Right renal pelvis (tissue), 4 donors: ENCODE measurements around the gene CD5L. TPM values are rescaled to one million over a fixed set of nuclear protein-coding genes. Genes with fewer than 3 reads are reported as not detected.

Experiments
- DNase-seq, 4 donors: peaks; one replicate each; pipeline ENCODE4 v3.0.0-alpha.2; 2013; ENCODE audit warnings: low read depth in 4 of 4, low spot score in 3 of 4, missing footprints in 1 of 4
- polyA plus RNA-seq, 4 donors: library from polyadenylated mRNA; unstranded; fragments of 120-200 nt; gene quantifications; one replicate each; pipeline ENCODE4 v1.2.1, GENCODE V29; 2013; ENCODE audit not compliant: insufficient read length in 4 of 4

The CD5L gene
- polyA plus RNA-seq, 4 donors, result not detected

- no peak for DNase-seq
Measured at GRCh38 chr1:157819215-157819614, 22.4 kb downstream of the CD5L start.

GRCh38 chr1:157813269-157813668 is 28.3 kb downstream of the CD5L start:
- no peak for DNase-seq

DNA sequence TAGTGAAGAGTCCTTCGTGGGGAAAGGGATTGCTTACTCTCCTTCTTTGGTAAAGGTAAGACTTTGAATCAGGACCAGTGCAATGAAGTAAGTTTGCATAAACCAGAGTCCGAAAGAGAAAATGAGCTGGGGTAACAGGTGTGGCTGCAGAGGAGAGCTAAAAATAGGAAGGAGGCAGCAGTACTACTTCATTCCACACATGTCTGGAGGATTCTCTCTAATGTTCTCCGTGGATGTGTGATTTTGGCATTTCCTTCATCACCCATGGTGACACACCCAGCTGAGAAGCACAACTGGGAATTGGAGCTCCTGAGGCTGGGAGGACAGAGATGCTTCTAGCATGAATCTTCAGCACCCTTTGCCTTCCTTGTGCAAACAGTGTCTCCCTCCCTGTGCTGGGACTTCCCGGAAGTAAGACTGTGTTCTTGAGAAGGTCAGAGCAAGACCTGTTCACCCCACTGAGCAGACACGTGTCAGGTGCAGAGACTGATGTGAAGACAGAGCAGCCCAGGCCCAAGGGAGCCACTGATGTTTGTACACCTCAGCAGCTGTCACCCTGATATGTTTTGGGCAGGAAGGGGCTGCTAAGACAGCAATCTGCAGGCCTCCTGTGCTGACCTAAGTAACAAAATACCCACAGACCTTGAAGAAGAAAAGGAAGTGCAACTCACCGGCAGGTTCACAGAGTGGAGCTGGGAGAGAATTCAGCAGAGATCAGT is 35.0 kb downstream of the CD5L start:
- DNase-seq, result no peak

DNA sequence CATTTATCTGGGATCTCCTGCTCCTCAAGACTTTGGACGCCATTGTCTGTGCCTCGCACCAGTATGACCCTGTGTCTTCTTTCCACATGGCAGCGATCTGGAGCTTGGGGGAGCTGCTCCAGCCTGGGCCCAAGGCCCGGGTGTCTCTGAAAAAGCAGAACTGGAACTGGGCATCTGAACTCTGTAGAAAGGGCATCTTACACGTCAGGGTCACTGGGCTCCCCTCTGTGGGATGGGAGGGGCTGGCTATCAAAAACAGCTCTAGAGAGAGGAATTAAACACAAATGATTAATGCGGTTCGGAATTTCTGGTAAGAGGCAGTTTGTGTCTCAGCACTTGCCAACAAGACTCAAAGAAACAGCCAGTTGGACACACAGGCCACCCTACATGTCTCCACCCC is 37.8 kb downstream of the CD5L start:
- DNase-seq, result no peak

- DNase-seq, result peak in 2 of 4 donors; percentile 2 to 4
Measured at GRCh38 chr1:157799996-157800395, 41.6 kb downstream of the CD5L start.

DNA sequence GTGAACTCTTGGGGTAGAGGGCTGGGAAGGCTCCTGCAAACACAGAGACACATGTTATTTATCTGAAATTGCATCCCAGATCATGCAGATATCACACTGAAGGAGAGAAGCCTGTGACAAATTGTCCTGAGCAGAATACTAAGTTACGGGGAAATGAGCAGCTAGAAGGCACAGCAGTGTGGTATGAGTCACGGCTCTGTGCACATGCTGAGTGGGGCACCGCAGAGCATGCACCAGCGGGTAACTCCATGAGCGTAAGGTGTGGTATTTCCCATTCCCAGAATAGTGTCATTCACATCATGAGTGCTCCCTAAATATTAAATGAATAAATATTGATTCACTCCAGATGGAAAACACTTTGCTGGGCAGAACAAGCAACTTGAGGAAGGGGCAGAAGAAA is 43.4 kb downstream of the CD5L start:
- DNase-seq, result no peak

GRCh38 chr1:157785248-157785647 is 56.4 kb downstream of the CD5L start:
- DNase-seq, result no peak

DNA sequence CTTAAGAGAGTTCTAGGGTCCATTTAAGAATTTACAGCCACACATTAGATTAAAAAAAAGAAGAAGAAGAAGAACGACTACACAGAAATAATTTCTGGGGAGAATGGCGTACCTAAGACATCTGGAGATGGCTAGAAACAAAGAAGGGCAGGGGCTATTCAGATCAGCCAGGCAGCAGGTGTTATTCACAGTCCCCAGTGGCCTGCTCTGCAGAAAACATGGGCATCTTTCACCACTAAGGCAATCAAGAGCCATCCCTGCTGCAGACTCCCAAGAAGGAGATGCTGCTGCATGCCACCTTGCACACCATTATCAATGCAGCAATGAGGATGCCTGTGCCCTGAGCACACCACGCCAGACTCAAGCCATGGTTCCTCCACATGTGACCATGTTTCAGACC is 56.8 kb downstream of the CD5L start:
- no peak for DNase-seq

GRCh38 chr1:157782931-157783330 is 58.7 kb downstream of the CD5L start:
- no peak for DNase-seq

DNA sequence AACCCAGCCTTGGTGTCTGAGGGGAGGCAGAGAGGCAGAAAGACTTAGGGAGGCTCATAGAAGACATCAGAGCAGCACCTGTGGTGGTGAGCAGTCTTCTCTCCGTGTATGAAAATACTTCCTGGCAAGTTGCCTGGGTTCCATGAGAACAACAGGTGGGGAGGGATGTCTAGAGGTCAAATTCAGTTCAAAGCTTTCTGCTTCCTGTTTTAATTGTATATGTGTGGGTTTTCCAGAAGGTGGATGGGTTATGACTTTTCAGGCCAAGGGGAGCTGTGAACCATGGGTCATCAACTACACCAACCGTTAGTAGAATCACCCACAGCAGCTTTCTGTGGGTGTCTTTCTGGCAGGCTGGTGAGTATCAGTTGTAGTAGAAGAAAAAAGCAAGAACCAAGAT is 60.6 kb downstream of the CD5L start:
- no peak for DNase-seq

Other genes with a start within 250 kb of the CD5L start
- gene FCRL4, start 243.7 kb downstream of the CD5L start, polyA plus RNA-seq, result not detected
- under 1 TPM in 3 of 4 donors, not detected in 1; 0.04 to 0.33 (median 0.06) TPM for gene FCRL3, start 141.0 kb downstream of the CD5L start, polyA plus RNA-seq
- under 1 TPM in 1 of 4 donors, not detected in 3; 0.04 TPM for gene FCRL2, start 64.7 kb downstream of the CD5L start, polyA plus RNA-seq
- under 1 TPM in 3 of 4 donors, not detected in 1; 0.10 to 0.20 (median 0.15) TPM for gene FCRL1, start 21.7 kb downstream of the CD5L start, polyA plus RNA-seq
- gene KIRREL1, start 151.8 kb upstream of the CD5L start, polyA plus RNA-seq, result 100 to 1,000 TPM; 184 to 191 (median 190) TPM